Spleen (tissue), 11 donors: ENCODE results near the gene ADAM21. TPM values are rescaled to one million over a fixed set of nuclear protein-coding genes. Genes with fewer than 3 reads are reported as not detected.
"Not testable (repeated sequence)": the region's sequence is repeated elsewhere in the genome, so short reads cannot be mapped to it uniquely, and the experiment has no call there.

Experiments used
- DNase-seq: peaks from one replicate; pipeline ENCODE4 v3.0.0-alpha.2; 2020
- H3K27ac ChIP-seq, 8 donors: fragments of 200-600 bp; sonication (generic) in 7 of 8; 1 replicate in 4 of 8; 2 replicates in 4 of 8; pipeline versions ENCODE4 v1.5.0 to v1.8.0; 2016 to 2021; ENCODE audit warnings: inconsistent platforms in 4 of 8, mild to moderate bottlenecking in 4 of 8, moderate library complexity in 1 of 8
- H3K27me3 ChIP-seq, 7 donors: fragments of 200-600 bp; sonication (generic) in 6 of 7; replicated peaks in 1 of 7; 1 replicate in 4 of 7; 2 replicates in 3 of 7; pipeline versions ENCODE4 v1.5.0 to v1.8.0; 2016 to 2021; ENCODE audit warnings: inconsistent platforms in 3 of 7, mild to moderate bottlenecking in 1 of 7
- H3K36me3 ChIP-seq, 6 donors: fragments of 200-600 bp; sonication (generic) in 5 of 6; 1 replicate in 4 of 6; 2 replicates in 2 of 6; pipeline versions ENCODE4 v1.5.0 to v1.8.0; 2016 to 2021; ENCODE audit warnings: inconsistent platforms in 2 of 6
- H3K4me1 ChIP-seq, 6 donors: fragments of 200-600 bp; sonication (generic) in 5 of 6; 1 replicate in 3 of 6; 2 replicates in 3 of 6; pipeline versions ENCODE4 v1.5.0 to v1.8.0; 2016 to 2021; ENCODE audit warnings: inconsistent platforms in 3 of 6
- H3K4me3 ChIP-seq, 8 donors: fragments of 200-600 bp; sonication (generic) in 7 of 8; 1 replicate in 4 of 8; 2 replicates in 4 of 8; pipeline versions ENCODE4 v1.5.0 to v1.8.0; 2016 to 2021; ENCODE audit warnings: inconsistent platforms in 4 of 8, mild to moderate bottlenecking in 4 of 8, moderate library complexity in 2 of 8
- H3K9me3 ChIP-seq, 8 donors: fragments of 200-600 bp; sonication (generic) in 7 of 8; 1 replicate in 4 of 8; 2 replicates in 4 of 8; pipeline versions ENCODE4 v1.5.0 to v1.8.0; 2016 to 2021; ENCODE audit warnings: inconsistent platforms in 4 of 8
- POLR2A ChIP-seq, 3 donors: fragments of 450-650 bp; IDR thresholded peaks; one replicate each; pipeline ENCODE4 v1.5.1; 2017; ENCODE audit warnings: antibody characterized with exemption in 3 of 3, mild to moderate bottlenecking in 1 of 3
- POLR2AphosphoS5 ChIP-seq, 3 donors: sonication (generic); formaldehyde crosslinking; IDR thresholded peaks; one replicate each; pipeline ENCODE4 v1.5.1; 2017; ENCODE audit warnings: antibody characterized with exemption in 3 of 3
- WGBS, 5 donors: extraction: QIAGEN DNeasy Blood & Tissue Kit in 3 of 5; methylation state at CpG; one replicate each; pipeline versions ENCODE4 v1.1.5 to v1.1.7; 2013 to 2018; 5-methylcytosine and 5-hydroxymethylcytosine counted together
- intact Hi-C: fragments of 100-400 bp; cut with DNase I; formaldehyde crosslinking; loops from one replicate; pipeline ENCODE4 v1.15.0; 2023; ENCODE audit warnings: low total_unique reads
- polyA plus RNA-seq, 3 donors: library from polyadenylated mRNA; stranded (reverse); fragments of 200-250 nt; gene quantifications; one replicate each; pipeline ENCODE4 v1.2.1, GENCODE V29; 2013
- total RNA-seq, 7 donors: library from RNA; depleted of rRNA in 3 of 7; stranded (reverse); fragments of >200 nt in 3 of 7; fragmentation: NEBNext Ultra II Directional in 4 of 7; extraction: Animal tissue kit (Norgen Biotek cat#: 25700) in 4 of 7; gene quantifications; one replicate each; pipeline versions ENCODE4 v1.1.0 to v1.2.1, GENCODE V29; 2016 to 2021
- TF ChIP-seq, protein P1 (sequence below), 11 experiments: fragments of 200-600 bp in 7 of 11; fragments of 450-650 bp in 4 of 11; sonication (generic) in 4 of 11; IDR thresholded peaks in 8 of 11; conservative IDR thresholded peaks in 3 of 11; 1 replicate in 7 of 11; 2 replicates in 4 of 11; pipeline versions ENCODE4 v1.4.0 to v1.8.0; 2016 to 2021; ENCODE audit warnings: antibody characterized with exemption in 11 of 11, inconsistent platforms in 4 of 11, mild to moderate bottlenecking in 1 of 11
- donor health status: healthy with polysubstance abuse.
- donor health status: DM: no; HTN: no; CAD: no; lungs with moderate emphysema.
- donor health status: DM: no; HTN: no; CAD: no.
- donor health status: Bipolar disorder and iron deficiency.
- donor health status: healthy.
- donor health status: DM: no; HTN: no; CAD: no.
- donor health status: DM: yes; HTN: yes; CAD: no.

ADAM21 gene
- total and polyA plus RNA-seq, 10 donors = 0.06 to 0.23 (median 0.17) TPM; not detected in 6

- peaks cover 0 to 8% (median 0%) of the 10 kb centered on the region in 6 donors for H3K36me3 ChIP-seq
- H3K27ac ChIP-seq = no peak overlapping the region
- peaks cover 0 to 34% (median 27%) of the 10 kb centered on the region in 8 donors for H3K9me3 ChIP-seq
- no peak overlapping the region for H3K4me3 ChIP-seq
- 73 to 80% (median 78%) methylated on average over 4 of the region's 4 CpGs for WGBS, 5 donors
- H3K4me1 ChIP-seq = no peaks in the 10 kb centered on the region
- no peak for DNase-seq
- TF ChIP-seq POLR2A (IDR thresholded peaks at IDR 0.05) (no peak), POLR2AphosphoS5 (IDR thresholded peaks at IDR 0.05) (no peak)
- TF ChIP-seq, protein P1, sequence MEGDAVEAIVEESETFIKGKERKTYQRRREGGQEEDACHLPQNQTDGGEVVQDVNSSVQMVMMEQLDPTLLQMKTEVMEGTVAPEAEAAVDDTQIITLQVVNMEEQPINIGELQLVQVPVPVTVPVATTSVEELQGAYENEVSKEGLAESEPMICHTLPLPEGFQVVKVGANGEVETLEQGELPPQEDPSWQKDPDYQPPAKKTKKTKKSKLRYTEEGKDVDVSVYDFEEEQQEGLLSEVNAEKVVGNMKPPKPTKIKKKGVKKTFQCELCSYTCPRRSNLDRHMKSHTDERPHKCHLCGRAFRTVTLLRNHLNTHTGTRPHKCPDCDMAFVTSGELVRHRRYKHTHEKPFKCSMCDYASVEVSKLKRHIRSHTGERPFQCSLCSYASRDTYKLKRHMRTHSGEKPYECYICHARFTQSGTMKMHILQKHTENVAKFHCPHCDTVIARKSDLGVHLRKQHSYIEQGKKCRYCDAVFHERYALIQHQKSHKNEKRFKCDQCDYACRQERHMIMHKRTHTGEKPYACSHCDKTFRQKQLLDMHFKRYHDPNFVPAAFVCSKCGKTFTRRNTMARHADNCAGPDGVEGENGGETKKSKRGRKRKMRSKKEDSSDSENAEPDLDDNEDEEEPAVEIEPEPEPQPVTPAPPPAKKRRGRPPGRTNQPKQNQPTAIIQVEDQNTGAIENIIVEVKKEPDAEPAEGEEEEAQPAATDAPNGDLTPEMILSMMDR (IDR thresholded peaks at IDR 0.05 in 8 of 11, conservative IDR thresholded peaks at IDR 0.05 in 3 of 11) = no peak
- no peaks in the 10 kb centered on the region for H3K27me3 ChIP-seq
- intact Hi-C loops = no loop called here
These were observed 3.2 kb upstream of the ADAM21 start for GRCh38 chr14:70448633-70449340.

DNA sequence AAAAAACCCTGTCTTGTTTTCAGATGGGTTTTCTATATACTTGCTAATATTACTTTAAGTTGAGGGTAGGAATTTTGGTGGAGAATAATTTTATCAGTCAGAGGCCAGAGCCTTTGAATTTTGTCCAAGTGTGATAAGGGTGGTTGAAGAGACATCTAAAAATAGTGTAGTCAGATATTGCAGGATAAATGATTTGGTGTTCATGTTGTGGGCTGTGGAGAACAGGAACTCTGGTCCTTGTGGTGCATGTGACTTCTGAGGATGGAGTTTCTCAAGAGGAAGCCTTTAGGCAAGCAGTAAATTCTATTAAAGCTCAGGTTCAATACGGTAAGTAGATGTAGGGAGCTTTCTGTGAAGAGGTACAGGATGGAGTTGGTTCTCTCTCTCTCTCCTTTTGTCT is 2.8 kb downstream of the ADAM21 start:
- Histone ChIP-seq H3K27me3 (no peaks in the 10 kb centered on the region), H3K4me1 (no peaks in the 10 kb centered on the region), H3K36me3 (no peaks in the 10 kb centered on the region), H3K4me3 (no peak overlapping the region), H3K27ac (no peak overlapping the region), H3K9me3 (no peaks in the 10 kb centered on the region)
- DNase-seq = no peak
- intact Hi-C loops = no loop called here
- TF ChIP-seq POLR2AphosphoS5 (IDR thresholded peaks at IDR 0.05) = no peak
- 12 to 30% (median 17%) methylated on average over 1 of the region's 1 CpG for WGBS, 5 donors

DNA sequence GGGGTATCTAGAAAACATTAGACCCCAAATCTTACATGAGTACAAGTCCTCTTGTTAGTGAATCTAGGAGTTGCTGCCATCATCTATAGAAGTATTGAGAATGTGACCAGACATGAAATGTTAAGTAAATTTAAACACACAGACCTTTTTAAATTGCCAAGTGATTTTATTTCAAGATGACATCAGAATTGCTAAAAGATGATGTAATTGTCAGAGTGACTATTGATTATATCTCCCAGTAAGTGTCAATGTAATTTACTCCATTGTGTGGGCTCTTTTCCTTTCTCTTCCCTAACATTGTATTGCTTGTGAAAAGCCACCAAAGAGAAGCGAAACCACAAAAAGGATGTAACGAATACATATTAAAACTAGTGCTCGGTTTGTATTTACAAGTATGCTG is 16.8 kb downstream of the ADAM21 start:
- Histone ChIP-seq H3K4me3 (no peak overlapping the region), H3K4me1 (no peaks in the 10 kb centered on the region), H3K27ac (no peak overlapping the region), H3K27me3 (no peaks in the 10 kb centered on the region), H3K9me3 (no peaks in the 10 kb centered on the region), H3K36me3 (peaks cover 0 to 19% (median 0%) of the 10 kb centered on the region in 6 donors)
- TF ChIP-seq POLR2A (IDR thresholded peaks at IDR 0.05) (no peak), POLR2AphosphoS5 (IDR thresholded peaks at IDR 0.05) (no peak)
- TF ChIP-seq, protein P1 (IDR thresholded peaks at IDR 0.05 in 8 of 11, conservative IDR thresholded peaks at IDR 0.05 in 3 of 11) = no peak
- intact Hi-C loops = no loop called here
- 79 to 84% (median 81%) methylated on average over 3 of the region's 3 CpGs for WGBS, 5 donors
- DNase-seq = no peak

- H3K4me3 ChIP-seq, H3K27me3 ChIP-seq, H3K27ac ChIP-seq, DNase-seq, H3K9me3 ChIP-seq, intact Hi-C loops, H3K4me1 ChIP-seq: not testable (repeated sequence)
- H3K36me3 ChIP-seq = peaks cover 0 to 19% (median 0%) of the 10 kb centered on the region in 6 donors
- 68 to 91% (median 79%) methylated on average over 4 to 8 of the region's 8 CpGs for WGBS, 5 donors
These were observed 19.0 kb downstream of the ADAM21 start for GRCh38 chr14:70470863-70471563.
